HepG2 (cell line): Measurements from ENCODE around the gene RAC3. TPM values are rescaled to one million over a fixed set of nuclear protein-coding genes. Genes with fewer than 3 reads are reported as not detected.
A peak's percentile ranks its signal among the peaks of the same experiment; 100 is the strongest.

ENCODE experiments used
- ARNT2 ChIP-seq: sonication (generic); formaldehyde crosslinking; IDR thresholded peaks from 2 replicates; pipeline ENCODE4 v1.8.0; 2022; ENCODE audit warnings: mild to moderate bottlenecking, low read depth, missing genetic modification reagents, moderate library complexity
- DBP ChIP-seq: sonication (generic); formaldehyde crosslinking; IDR thresholded peaks from 2 replicates; pipeline ENCODE4 v1.4.0; 2020; ENCODE audit warnings: missing genetic modification reagents; ENCODE audit errors: not compliant biosample characterization
- ZFP91 ChIP-seq: sonication (generic); formaldehyde crosslinking; IDR thresholded peaks from 2 replicates; pipeline ENCODE4 v1.9.0; 2022; ENCODE audit warnings: missing genetic modification reagents, mild to moderate bottlenecking, borderline replicate concordance
- ZFX ChIP-seq: sonication (generic); formaldehyde crosslinking; IDR thresholded peaks from 2 replicates; pipeline ENCODE4 v1.4.0; 2020; ENCODE audit warnings: mild to moderate bottlenecking, low read depth, missing genetic modification reagents, moderate library complexity
- ZNF350 ChIP-seq: sonication (generic); formaldehyde crosslinking; IDR thresholded peaks from 2 replicates; pipeline ENCODE4 v1.4.0; 2020; ENCODE audit warnings: mild to moderate bottlenecking, low read depth, missing genetic modification reagents, borderline replicate concordance
- ZNF678 ChIP-seq: sonication (generic); formaldehyde crosslinking; IDR thresholded peaks from 2 replicates; pipeline ENCODE4 v1.4.0; 2020; ENCODE audit warnings: mild to moderate bottlenecking, missing genetic modification reagents
- ZNF883 ChIP-seq: sonication (generic); formaldehyde crosslinking; IDR thresholded peaks from 2 replicates; pipeline ENCODE4 v1.5.1; 2020; ENCODE audit warnings: mild to moderate bottlenecking, missing genetic modification reagents; ENCODE audit errors: not compliant biosample characterization
- polyA plus RNA-seq, 8 experiments: library from polyadenylated mRNA; depleted of rRNA in 3 of 8; stranded (reverse) in 7 of 8; unstranded in 1 of 8; fragments of >200 nt; fragmentation: Illumina TruSeq in 4 of 8; extraction: Trizol in 4 of 8; gene quantifications; 2 replicates each; pipeline versions ENCODE4 v1.2.1 to v1.2.3, GENCODE V29; 2011 to 2016; ENCODE audit warnings: low read depth in 4 of 8, missing spikeins in 1 of 8, mixed read lengths in 1 of 8; ENCODE audit not compliant: insufficient read depth in 1 of 8
- total RNA-seq, 5 experiments: library from RNA; depleted of rRNA; stranded (reverse); fragments of >200 nt; fragmentation: Illumina TruSeq; extraction: Trizol; gene quantifications; 2 replicates each; pipeline ENCODE4 v1.2.3, GENCODE V29; 2016; ENCODE audit warnings: low read depth in 1 of 5
- TF ChIP-seq, protein P1 (sequence below): sonication (generic); formaldehyde crosslinking; IDR thresholded peaks from 2 replicates; pipeline ENCODE4 v1.9.0; 2021; ENCODE audit warnings: mild to moderate bottlenecking, missing genetic modification reagents
- TF ChIP-seq, protein P2 (sequence below): sonication (generic); formaldehyde crosslinking; IDR thresholded peaks from 2 replicates; pipeline ENCODE4 v1.8.1; 2022; ENCODE audit warnings: low read depth, mild to moderate bottlenecking, missing genetic modification reagents
- TF ChIP-seq, protein P3 (sequence below): IDR thresholded peaks from 2 replicates; pipeline ENCODE4 v1.6.1; 2012; ENCODE audit warnings: inconsistent platforms
- TF ChIP-seq, protein P4 (sequence below): fragments of 450-650 bp; IDR thresholded peaks from 2 replicates; pipeline ENCODE4 v1.6.1; 2017; ENCODE audit warnings: mild to moderate bottlenecking

RAC3 gene
- total and polyA plus RNA-seq, 2 of the 13 experiments (the other 11 are each of a cell fraction or from before 2014, with no cell fraction given), result 10.5 to 21.3 TPM

DNA sequence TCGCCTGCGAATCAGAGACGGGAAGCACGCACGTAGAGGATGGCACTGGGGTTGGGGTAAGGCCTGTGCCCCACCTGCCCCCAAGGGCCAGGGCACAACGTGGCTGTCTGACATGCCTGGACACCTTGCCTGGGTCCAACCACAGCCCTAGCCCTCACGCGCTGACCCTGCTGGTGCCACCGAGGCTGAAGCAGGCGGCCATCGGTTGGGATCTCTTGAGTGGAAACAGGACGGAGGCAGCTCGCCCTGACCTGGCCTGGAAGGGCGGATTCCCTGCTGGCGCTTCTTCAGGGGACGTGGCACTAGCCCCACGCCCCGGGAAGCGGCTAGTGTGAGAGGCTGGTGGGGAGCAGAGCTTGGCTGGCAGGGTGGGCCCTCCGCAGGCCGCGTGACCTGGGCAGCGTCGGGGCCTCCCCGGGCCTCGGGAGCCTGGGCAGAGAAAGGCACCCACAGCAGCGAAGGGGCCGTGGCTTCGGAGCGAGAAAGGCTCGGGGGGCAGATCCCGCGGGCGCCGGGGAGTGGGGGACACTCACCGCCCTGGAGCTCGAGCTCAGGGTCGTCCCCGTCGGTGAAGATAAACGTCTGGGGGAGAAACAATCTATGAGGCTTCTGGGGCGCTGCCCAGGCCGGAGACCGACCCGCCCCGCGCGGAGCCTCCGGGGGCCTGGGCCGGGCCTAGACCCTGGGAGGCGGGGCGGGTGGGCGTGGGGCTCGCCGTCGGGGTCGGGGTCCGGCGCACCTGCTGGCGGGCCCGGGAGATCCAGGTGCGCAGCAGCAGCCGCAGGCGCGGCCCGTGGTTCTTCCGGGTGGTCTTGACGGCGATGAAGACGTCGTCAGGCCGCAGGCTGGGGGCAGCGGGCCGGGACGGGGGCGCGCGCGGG lies 19.5 kb downstream of the RAC3 start (continued):
- TF ChIP-seq, protein P1, sequence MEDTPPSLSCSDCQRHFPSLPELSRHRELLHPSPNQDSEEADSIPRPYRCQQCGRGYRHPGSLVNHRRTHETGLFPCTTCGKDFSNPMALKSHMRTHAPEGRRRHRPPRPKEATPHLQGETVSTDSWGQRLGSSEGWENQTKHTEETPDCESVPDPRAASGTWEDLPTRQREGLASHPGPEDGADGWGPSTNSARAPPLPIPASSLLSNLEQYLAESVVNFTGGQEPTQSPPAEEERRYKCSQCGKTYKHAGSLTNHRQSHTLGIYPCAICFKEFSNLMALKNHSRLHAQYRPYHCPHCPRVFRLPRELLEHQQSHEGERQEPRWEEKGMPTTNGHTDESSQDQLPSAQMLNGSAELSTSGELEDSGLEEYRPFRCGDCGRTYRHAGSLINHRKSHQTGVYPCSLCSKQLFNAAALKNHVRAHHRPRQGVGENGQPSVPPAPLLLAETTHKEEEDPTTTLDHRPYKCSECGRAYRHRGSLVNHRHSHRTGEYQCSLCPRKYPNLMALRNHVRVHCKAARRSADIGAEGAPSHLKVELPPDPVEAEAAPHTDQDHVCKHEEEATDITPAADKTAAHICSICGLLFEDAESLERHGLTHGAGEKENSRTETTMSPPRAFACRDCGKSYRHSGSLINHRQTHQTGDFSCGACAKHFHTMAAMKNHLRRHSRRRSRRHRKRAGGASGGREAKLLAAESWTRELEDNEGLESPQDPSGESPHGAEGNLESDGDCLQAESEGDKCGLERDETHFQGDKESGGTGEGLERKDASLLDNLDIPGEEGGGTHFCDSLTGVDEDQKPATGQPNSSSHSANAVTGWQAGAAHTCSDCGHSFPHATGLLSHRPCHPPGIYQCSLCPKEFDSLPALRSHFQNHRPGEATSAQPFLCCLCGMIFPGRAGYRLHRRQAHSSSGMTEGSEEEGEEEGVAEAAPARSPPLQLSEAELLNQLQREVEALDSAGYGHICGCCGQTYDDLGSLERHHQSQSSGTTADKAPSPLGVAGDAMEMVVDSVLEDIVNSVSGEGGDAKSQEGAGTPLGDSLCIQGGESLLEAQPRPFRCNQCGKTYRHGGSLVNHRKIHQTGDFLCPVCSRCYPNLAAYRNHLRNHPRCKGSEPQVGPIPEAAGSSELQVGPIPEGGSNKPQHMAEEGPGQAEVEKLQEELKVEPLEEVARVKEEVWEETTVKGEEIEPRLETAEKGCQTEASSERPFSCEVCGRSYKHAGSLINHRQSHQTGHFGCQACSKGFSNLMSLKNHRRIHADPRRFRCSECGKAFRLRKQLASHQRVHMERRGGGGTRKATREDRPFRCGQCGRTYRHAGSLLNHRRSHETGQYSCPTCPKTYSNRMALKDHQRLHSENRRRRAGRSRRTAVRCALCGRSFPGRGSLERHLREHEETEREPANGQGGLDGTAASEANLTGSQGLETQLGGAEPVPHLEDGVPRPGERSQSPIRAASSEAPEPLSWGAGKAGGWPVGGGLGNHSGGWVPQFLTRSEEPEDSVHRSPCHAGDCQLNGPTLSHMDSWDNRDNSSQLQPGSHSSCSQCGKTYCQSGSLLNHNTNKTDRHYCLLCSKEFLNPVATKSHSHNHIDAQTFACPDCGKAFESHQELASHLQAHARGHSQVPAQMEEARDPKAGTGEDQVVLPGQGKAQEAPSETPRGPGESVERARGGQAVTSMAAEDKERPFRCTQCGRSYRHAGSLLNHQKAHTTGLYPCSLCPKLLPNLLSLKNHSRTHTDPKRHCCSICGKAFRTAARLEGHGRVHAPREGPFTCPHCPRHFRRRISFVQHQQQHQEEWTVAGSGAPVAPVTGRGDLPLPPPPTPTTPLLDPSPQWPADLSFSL (CRISPR knock-in tag), result no peak
- TF ChIP-seq ARNT2 (CRISPR knock-in tag) (0 out of 2 replicates have a peak, but pooled peaks have one; percentile 63), ZFP91 (CRISPR knock-in tag) (peak; percentile 80), ZFX (CRISPR knock-in tag) (peak; percentile 78), ZNF883 (CRISPR knock-in tag) (peak; percentile 72), ZNF350 (CRISPR knock-in tag) (peak; percentile 72), ZNF678 (CRISPR knock-in tag) (peak; percentile 49; the same call in 1 of the 2 replicates), DBP (CRISPR knock-in tag) (no peak)
- TF ChIP-seq, protein P2, sequence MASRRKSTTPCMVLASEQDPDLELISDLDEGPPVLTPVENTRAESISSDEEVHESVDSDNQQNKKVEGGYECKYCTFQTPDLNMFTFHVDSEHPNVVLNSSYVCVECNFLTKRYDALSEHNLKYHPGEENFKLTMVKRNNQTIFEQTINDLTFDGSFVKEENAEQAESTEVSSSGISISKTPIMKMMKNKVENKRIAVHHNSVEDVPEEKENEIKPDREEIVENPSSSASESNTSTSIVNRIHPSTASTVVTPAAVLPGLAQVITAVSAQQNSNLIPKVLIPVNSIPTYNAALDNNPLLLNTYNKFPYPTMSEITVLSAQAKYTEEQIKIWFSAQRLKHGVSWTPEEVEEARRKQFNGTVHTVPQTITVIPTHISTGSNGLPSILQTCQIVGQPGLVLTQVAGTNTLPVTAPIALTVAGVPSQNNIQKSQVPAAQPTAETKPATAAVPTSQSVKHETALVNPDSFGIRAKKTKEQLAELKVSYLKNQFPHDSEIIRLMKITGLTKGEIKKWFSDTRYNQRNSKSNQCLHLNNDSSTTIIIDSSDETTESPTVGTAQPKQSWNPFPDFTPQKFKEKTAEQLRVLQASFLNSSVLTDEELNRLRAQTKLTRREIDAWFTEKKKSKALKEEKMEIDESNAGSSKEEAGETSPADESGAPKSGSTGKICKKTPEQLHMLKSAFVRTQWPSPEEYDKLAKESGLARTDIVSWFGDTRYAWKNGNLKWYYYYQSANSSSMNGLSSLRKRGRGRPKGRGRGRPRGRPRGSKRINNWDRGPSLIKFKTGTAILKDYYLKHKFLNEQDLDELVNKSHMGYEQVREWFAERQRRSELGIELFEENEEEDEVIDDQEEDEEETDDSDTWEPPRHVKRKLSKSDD (CRISPR knock-in tag), result 0 out of 2 replicates have a peak, but pooled peaks have one; percentile 82
- TF ChIP-seq, protein P3, sequence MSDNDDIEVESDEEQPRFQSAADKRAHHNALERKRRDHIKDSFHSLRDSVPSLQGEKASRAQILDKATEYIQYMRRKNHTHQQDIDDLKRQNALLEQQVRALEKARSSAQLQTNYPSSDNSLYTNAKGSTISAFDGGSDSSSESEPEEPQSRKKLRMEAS, result peak; percentile 46
- TF ChIP-seq, protein P4, sequence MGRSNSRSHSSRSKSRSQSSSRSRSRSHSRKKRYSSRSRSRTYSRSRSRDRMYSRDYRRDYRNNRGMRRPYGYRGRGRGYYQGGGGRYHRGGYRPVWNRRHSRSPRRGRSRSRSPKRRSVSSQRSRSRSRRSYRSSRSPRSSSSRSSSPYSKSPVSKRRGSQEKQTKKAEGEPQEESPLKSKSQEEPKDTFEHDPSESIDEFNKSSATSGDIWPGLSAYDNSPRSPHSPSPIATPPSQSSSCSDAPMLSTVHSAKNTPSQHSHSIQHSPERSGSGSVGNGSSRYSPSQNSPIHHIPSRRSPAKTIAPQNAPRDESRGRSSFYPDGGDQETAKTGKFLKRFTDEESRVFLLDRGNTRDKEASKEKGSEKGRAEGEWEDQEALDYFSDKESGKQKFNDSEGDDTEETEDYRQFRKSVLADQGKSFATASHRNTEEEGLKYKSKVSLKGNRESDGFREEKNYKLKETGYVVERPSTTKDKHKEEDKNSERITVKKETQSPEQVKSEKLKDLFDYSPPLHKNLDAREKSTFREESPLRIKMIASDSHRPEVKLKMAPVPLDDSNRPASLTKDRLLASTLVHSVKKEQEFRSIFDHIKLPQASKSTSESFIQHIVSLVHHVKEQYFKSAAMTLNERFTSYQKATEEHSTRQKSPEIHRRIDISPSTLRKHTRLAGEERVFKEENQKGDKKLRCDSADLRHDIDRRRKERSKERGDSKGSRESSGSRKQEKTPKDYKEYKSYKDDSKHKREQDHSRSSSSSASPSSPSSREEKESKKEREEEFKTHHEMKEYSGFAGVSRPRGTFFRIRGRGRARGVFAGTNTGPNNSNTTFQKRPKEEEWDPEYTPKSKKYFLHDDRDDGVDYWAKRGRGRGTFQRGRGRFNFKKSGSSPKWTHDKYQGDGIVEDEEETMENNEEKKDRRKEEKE, result no peak
